HepG2 (cell line): ENCODE data around the gene CCNT2. TPM values are rescaled to one million over a fixed set of nuclear protein-coding genes. Genes with fewer than 3 reads are reported as not detected.

Experiments used
- ATAC-seq: fragments of 200-7000 bp; cut with Tn5 transposase; 3 replicates; pipeline ENCODE4 v1.9.1; 2020; ENCODE audit warnings: mild to moderate bottlenecking, moderate library complexity
- BruUV-seq: library from RNA; stranded (reverse); fragments of 400-500 nt; replicated peaks from 2 replicates; lab custom pipeline; 2021; lab: Mats Ljungman, UMichigan
- CTCF ChIA-PET: fragments of 300-600 bp; formaldehyde crosslinking; extraction: SDS; loops from one replicate; lab custom pipeline; 2021; ENCODE audit warnings: low total read pairs, inconsistent platforms, low intra/inter-chr PET ratio; lab: Yijun Ruan, JAX
- POLR2A ChIA-PET: fragments of 350-600 bp; sonication (Branson Sonifier 250); formaldehyde crosslinking; loops from one replicate; lab custom pipeline; 2020; ENCODE audit warnings: antibody characterized with exemption, inconsistent platforms; lab: Yijun Ruan, JAX
- DNase-seq: peaks from one replicate; pipeline ENCODE4 v3.0.0-alpha.2; 2015; ENCODE audit warnings: low spot score
- FAIRE-seq: peaks from 3 replicates; lab custom pipeline; 2011; peaks lifted over from hg19 to GRCh38; lab: Jason Lieb, UNC
- H2AFZ ChIP-seq: one replicate; pipeline ENCODE4 v1.6.1; 2011; ENCODE audit warnings: low read length, inconsistent platforms
- H3K27ac ChIP-seq: fragments of 300-600 bp; 3 replicates; pipeline ENCODE4 v1.8.0; 2011; ENCODE audit warnings: mixed run types, mild to moderate bottlenecking, mixed read lengths, low read length, inconsistent platforms; ENCODE audit not compliant: insufficient read depth; ENCODE audit errors: extremely low read length
- H3K27me3 ChIP-seq, 2 experiments: fragments of 200-600 bp in 1 of 2; 2 replicates in 1 of 2; 3 replicates in 1 of 2; pipeline versions ENCODE4 v1.6.0 to v1.8.0; 2011; ENCODE audit warnings: low read length in 2 of 2, mild to moderate bottlenecking in 2 of 2, moderate library complexity in 2 of 2, inconsistent platforms in 1 of 2; ENCODE audit not compliant: insufficient read depth in 2 of 2, control insufficient read depth in 1 of 2
- H3K36me3 ChIP-seq, 2 experiments: fragments of 200-600 bp in 1 of 2; replicated peaks in 1 of 2; 2 replicates in 1 of 2; 3 replicates in 1 of 2; pipeline versions ENCODE4 v1.5.1 to v1.8.0; 2011; ENCODE audit warnings: low read length in 2 of 2, inconsistent platforms in 1 of 2; ENCODE audit not compliant: insufficient read depth in 2 of 2, control insufficient read depth in 1 of 2
- H3K4me1 ChIP-seq: 2 replicates; pipeline ENCODE4 v1.5.1; 2012; ENCODE audit warnings: low read length, inconsistent platforms; ENCODE audit not compliant: insufficient read depth
- H3K4me2 ChIP-seq: 2 replicates; pipeline ENCODE4 v1.6.0; 2011; ENCODE audit warnings: low read depth, low read length, inconsistent platforms
- H3K4me3 ChIP-seq, 3 experiments: fragments of 200-600 bp in 1 of 3; sonication (generic), shearing (Covaris generic) in 1 of 3; replicated peaks in 1 of 3; 2 replicates each; pipeline ENCODE4 v1.5.1; 2011 to 2016; ENCODE audit warnings: low read length in 3 of 3, inconsistent platforms in 2 of 3, low read depth in 2 of 3, mild to moderate bottlenecking in 2 of 3, control low read depth in 1 of 3, mixed read lengths in 1 of 3; ENCODE audit not compliant: insufficient read depth in 1 of 3
- H3K79me2 ChIP-seq: one replicate; pipeline ENCODE4 v1.6.1; 2011; ENCODE audit warnings: low read length, inconsistent platforms; ENCODE audit not compliant: insufficient read depth
- H3K9ac ChIP-seq: 2 replicates; pipeline ENCODE4 v1.6.0; 2011; ENCODE audit warnings: mild to moderate bottlenecking, low read depth, low read length, inconsistent platforms; ENCODE audit not compliant: insufficient read depth
- H3K9me3 ChIP-seq: 2 replicates; pipeline ENCODE4 v1.5.1; 2012; ENCODE audit warnings: mild to moderate bottlenecking, low read length
- H4K20me1 ChIP-seq: 2 replicates; pipeline ENCODE4 v1.6.0; 2011; ENCODE audit warnings: inconsistent platforms, mild to moderate bottlenecking, low read length, moderate library complexity; ENCODE audit not compliant: insufficient read depth
- KLF9 ChIP-seq: IDR thresholded peaks from 2 replicates; pipeline ENCODE4 v1.6.1; 2016; ENCODE audit warnings: low read depth
- ZNF570 ChIP-seq: sonication (generic); formaldehyde crosslinking; IDR thresholded peaks from 2 replicates; pipeline ENCODE4 v1.4.0; 2020; ENCODE audit warnings: mild to moderate bottlenecking, missing genetic modification reagents, borderline replicate concordance
- in situ Hi-C: cut with HindIII; loops from 2 replicates; pipeline ENCODE4 v1.10.0; 2017; ENCODE audit warnings: low pct_unique_long_range_greater_than_20kb; ENCODE audit not compliant: extremely low pct_ligation_motif_present
- intact Hi-C: fragments of 100-400 bp; cut with micrococcal nuclease; formaldehyde crosslinking; loops from one replicate; pipeline ENCODE4 v1.10.0; 2022; ENCODE audit not compliant: unreplicated experiment
- polyA plus RNA-seq, 8 experiments: library from polyadenylated mRNA; depleted of rRNA in 3 of 8; stranded (reverse) in 7 of 8; unstranded in 1 of 8; fragments of >200 nt; fragmentation: Illumina TruSeq in 4 of 8; extraction: Trizol in 4 of 8; gene quantifications; 2 replicates each; pipeline versions ENCODE4 v1.2.1 to v1.2.3, GENCODE V29; 2011 to 2016; ENCODE audit warnings: low read depth in 4 of 8, missing spikeins in 1 of 8, mixed read lengths in 1 of 8; ENCODE audit not compliant: insufficient read depth in 1 of 8
- total RNA-seq, 5 experiments: library from RNA; depleted of rRNA; stranded (reverse); fragments of >200 nt; fragmentation: Illumina TruSeq; extraction: Trizol; gene quantifications; 2 replicates each; pipeline ENCODE4 v1.2.3, GENCODE V29; 2016; ENCODE audit warnings: low read depth in 1 of 5
- TF ChIP-seq, protein P1 (sequence below), 2 experiments: sonication (generic) in 1 of 2; formaldehyde crosslinking in 1 of 2; IDR thresholded peaks; 2 replicates each; pipeline versions ENCODE4 v1.4.0 to v1.6.1; 2016 to 2020; ENCODE audit warnings: borderline replicate concordance in 1 of 2, low read depth in 1 of 2, mild to moderate bottlenecking in 1 of 2, missing genetic modification reagents in 1 of 2

CCNT2 gene
- total and polyA plus RNA-seq, 2 of the 13 experiments (the other 11 are each of a cell fraction or from before 2014, with no cell fraction given), result 22.1 to 34.4 TPM

DNA sequence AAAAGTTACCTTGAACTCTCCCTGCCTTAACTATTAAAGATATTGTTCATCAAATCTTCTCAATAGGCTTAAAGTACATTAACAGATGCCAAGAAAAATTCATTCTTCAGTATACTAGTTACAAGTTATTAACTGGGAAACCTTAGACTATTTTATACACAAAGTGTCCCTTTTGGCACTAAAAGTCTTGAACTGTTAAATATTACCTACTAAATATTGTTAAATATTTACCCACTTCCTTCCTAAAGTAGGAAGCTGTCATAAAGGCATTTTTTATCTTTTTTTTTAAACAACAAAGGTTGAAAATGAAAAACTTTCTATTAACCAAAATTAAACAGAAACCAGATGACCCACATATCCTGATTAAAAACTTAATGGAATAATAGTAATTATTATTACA is 19.4 kb upstream of the CCNT2 start:
- peaks cover 9% of the 10 kb centered on the region for H3K4me1 ChIP-seq
- H2AFZ ChIP-seq, result no peak overlapping the region
- ATAC-seq (no peak), FAIRE-seq (no peak), DNase-seq (no peak)
- ChIA-PET POLR2A (no interaction called here), CTCF (interaction anchor here (4.4 kb wide), 1 partner anchor 117 kb away, joined by 28 read pairs; no protein-coding TSS in a partner anchor)
- no peaks in the 10 kb centered on the region for H4K20me1 ChIP-seq
- no peak overlapping the region for H3K4me2 ChIP-seq
- H3K4me3 ChIP-seq, result no peak overlapping the region
- intact Hi-C loops, result loop anchor here (2.0 to 5.0 kb wide), 2 partner anchors 242 to 438 kb away; no protein-coding TSS in a partner anchor
- no peak overlapping the region for H3K9ac ChIP-seq
- no peaks in the 10 kb centered on the region for H3K79me2 ChIP-seq
- H3K27me3 ChIP-seq, result no peaks in the 10 kb centered on the region
- H3K9me3 ChIP-seq, result no peaks in the 10 kb centered on the region
- no peak overlapping the region for H3K27ac ChIP-seq
- H3K36me3 ChIP-seq, result no peaks in the 10 kb centered on the region
- TF ChIP-seq, protein P1, sequence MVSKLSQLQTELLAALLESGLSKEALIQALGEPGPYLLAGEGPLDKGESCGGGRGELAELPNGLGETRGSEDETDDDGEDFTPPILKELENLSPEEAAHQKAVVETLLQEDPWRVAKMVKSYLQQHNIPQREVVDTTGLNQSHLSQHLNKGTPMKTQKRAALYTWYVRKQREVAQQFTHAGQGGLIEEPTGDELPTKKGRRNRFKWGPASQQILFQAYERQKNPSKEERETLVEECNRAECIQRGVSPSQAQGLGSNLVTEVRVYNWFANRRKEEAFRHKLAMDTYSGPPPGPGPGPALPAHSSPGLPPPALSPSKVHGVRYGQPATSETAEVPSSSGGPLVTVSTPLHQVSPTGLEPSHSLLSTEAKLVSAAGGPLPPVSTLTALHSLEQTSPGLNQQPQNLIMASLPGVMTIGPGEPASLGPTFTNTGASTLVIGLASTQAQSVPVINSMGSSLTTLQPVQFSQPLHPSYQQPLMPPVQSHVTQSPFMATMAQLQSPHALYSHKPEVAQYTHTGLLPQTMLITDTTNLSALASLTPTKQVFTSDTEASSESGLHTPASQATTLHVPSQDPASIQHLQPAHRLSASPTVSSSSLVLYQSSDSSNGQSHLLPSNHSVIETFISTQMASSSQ (IDR thresholded peaks at IDR 0.05; ENCODE audit: low read depth), result 0 out of 2 replicates have a peak, but pooled peaks have one; percentile 18
- TF ChIP-seq, protein P1 (CRISPR knock-in tag; IDR thresholded peaks at IDR 0.05; ENCODE audit: borderline replicate concordance), result no peak
- no peak for TF ChIP-seq KLF9
- TF ChIP-seq ZNF570 (CRISPR knock-in tag), result no peak
- in situ Hi-C loops, result loop anchor here (5.0 kb wide), 2 partner anchors 117 to 437 kb away; no protein-coding TSS in a partner anchor
- BruUV-seq, result no TSS peak
